Activated CD8-positive, alpha-beta memory T cell treated with anti-CD3 and anti-CD28 coated beads for 24 hours (primary cell): ENCODE results near the gene BPTF.
"Not testable (repeated sequence)": the region's sequence is repeated elsewhere in the genome, so short reads cannot be mapped to it uniquely, and the experiment has no call there.

ENCODE experiments used
- DNase-seq: peaks from one replicate; pipeline ENCODE4 v3.0.0-alpha.2; 2020

BPTF gene

GRCh38 chr17:67884741-67885140 lies 59.4 kb downstream of the BPTF start:
- no peak for DNase-seq

GRCh38 chr17:67891481-67892119 lies 66.3 kb downstream of the BPTF start:
- no peak for DNase-seq

- DNase-seq: no peak
Measured at GRCh38 chr17:67902511-67903231, 77.4 kb downstream of the BPTF start.

GRCh38 chr17:67905298-67905697 lies 80.0 kb downstream of the BPTF start:
- DNase-seq: not testable (repeated sequence)

GRCh38 chr17:67910117-67910803 lies 85.0 kb downstream of the BPTF start:
- not testable (repeated sequence) for DNase-seq

GRCh38 chr17:67911059-67911782 lies 85.9 kb downstream of the BPTF start:
- DNase-seq: no peak

- no peak for DNase-seq
Measured at GRCh38 chr17:67912088-67912487, 86.8 kb downstream of the BPTF start.

- DNase-seq: no peak
Measured at GRCh38 chr17:67912656-67913055, 87.4 kb downstream of the BPTF start.

GRCh38 chr17:67920212-67920611 lies 94.9 kb downstream of the BPTF start:
- DNase-seq: no peak

GRCh38 chr17:67922503-67922902 lies 97.2 kb downstream of the BPTF start:
- DNase-seq: no peak

- not testable (repeated sequence) for DNase-seq
Measured at GRCh38 chr17:67928842-67929241, 103.5 kb downstream of the BPTF start.

GRCh38 chr17:67931227-67931626 lies 105.9 kb downstream of the BPTF start:
- DNase-seq: no peak

- DNase-seq: no peak
Measured at GRCh38 chr17:67942810-67943209, 117.5 kb downstream of the BPTF start.

- no peak for DNase-seq
Measured at GRCh38 chr17:67944035-67944434, 118.7 kb downstream of the BPTF start.

- DNase-seq: no peak
Measured at GRCh38 chr17:67946513-67946912, 121.2 kb downstream of the BPTF start.

- DNase-seq: no peak
Measured at GRCh38 chr17:67947325-67947813, 122.1 kb downstream of the BPTF start.

GRCh38 chr17:67950945-67951344 lies 125.6 kb downstream of the BPTF start:
- no peak for DNase-seq

- no peak for DNase-seq
Measured at GRCh38 chr17:67959510-67959909, 134.2 kb downstream of the BPTF start.

- DNase-seq: not testable (repeated sequence)
Measured at GRCh38 chr17:67960276-67960675, 135.0 kb downstream of the BPTF start.

- DNase-seq: not testable (repeated sequence)
Measured at GRCh38 chr17:67962156-67962555, 136.9 kb downstream of the BPTF start.

- peak; percentile 72 for DNase-seq
Measured at GRCh38 chr17:67963145-67963572, 137.9 kb downstream of the BPTF start.

GRCh38 chr17:67970783-67971182 lies 145.5 kb downstream of the BPTF start:
- DNase-seq: no peak

- DNase-seq: no peak
Measured at GRCh38 chr17:67974185-67974584, 148.9 kb downstream of the BPTF start.
